SK-N-SH (cell line): ENCODE data around the gene RAB34. TPM values are rescaled to one million over a fixed set of nuclear protein-coding genes. Genes with fewer than 3 reads are reported as not detected.
"Not testable (repeated sequence)": the region's sequence is repeated elsewhere in the genome, so short reads cannot be mapped to it uniquely, and the experiment has no call there.

Experiments used
- CTCF ChIA-PET: fragments of 300-600, 350-600 bp; formaldehyde crosslinking; extraction: SDS; loops from one replicate; lab custom pipeline; 2021; lab: Yijun Ruan, JAX
- POLR2A ChIA-PET: fragments of 350-600 bp; sonication (Branson Sonifier 250); formaldehyde crosslinking; extraction: SDS; loops from one replicate; lab custom pipeline; 2020; ENCODE audit warnings: antibody characterized with exemption, inconsistent platforms; lab: Yijun Ruan, JAX
- DNase-seq: peaks from one replicate; pipeline ENCODE4 v3.0.0; 2012
- H2AFZ ChIP-seq: fragments of 200-600 bp; sonication (generic); 2 replicates; pipeline ENCODE4 v1.8.1; 2016; ENCODE audit warnings: antibody characterized with exemption, mild to moderate bottlenecking, low read depth
- H3F3A ChIP-seq: fragments of 200-600 bp; sonication (generic); replicated peaks from 2 replicates; pipeline ENCODE3; 2016; ENCODE audit warnings: antibody characterized with exemption, mild to moderate bottlenecking; ENCODE audit not compliant: insufficient read depth
- H3K27ac ChIP-seq, 2 experiments: fragments of 200-500 bp in 1 of 2; fragments of 200-600 bp in 1 of 2; sonication (Bioruptor generic) in 1 of 2; sonication (generic), shearing (Covaris generic) in 1 of 2; 2 replicates each; pipeline versions ENCODE4 v1.5.1 to v1.6.1; 2014 to 2016; ENCODE audit warnings: low read depth in 2 of 2, inconsistent platforms in 1 of 2, low read length in 1 of 2, mild to moderate bottlenecking in 1 of 2, mixed read lengths in 1 of 2
- H3K27me3 ChIP-seq: fragments of 200-600 bp; sonication (generic), shearing (Covaris generic); 2 replicates; pipeline ENCODE4 v1.6.1; 2016; ENCODE audit warnings: mixed run types; ENCODE audit not compliant: insufficient read depth
- H3K36me3 ChIP-seq, 2 experiments: fragments of 200-500 bp in 1 of 2; fragments of 200-600 bp in 1 of 2; sonication (Bioruptor generic) in 1 of 2; sonication (generic) in 1 of 2; replicated peaks in 1 of 2; 2 replicates each; pipeline versions ENCODE3 to v1.5.1; 2014 to 2016; ENCODE audit warnings: low read length in 1 of 2, mild to moderate bottlenecking in 1 of 2; ENCODE audit not compliant: insufficient read depth in 2 of 2, control insufficient read depth in 1 of 2
- H3K4me1 ChIP-seq, 2 experiments: fragments of 200-500 bp in 1 of 2; fragments of 200-600 bp in 1 of 2; sonication (Bioruptor generic) in 1 of 2; sonication (generic), shearing (Covaris generic) in 1 of 2; 2 replicates each; pipeline versions ENCODE4 v1.5.1 to v1.6.1; 2014 to 2016; ENCODE audit warnings: low read depth in 1 of 2, low read length in 1 of 2, mixed run types in 1 of 2; ENCODE audit not compliant: insufficient read depth in 2 of 2, control insufficient read depth in 1 of 2
- H3K4me2 ChIP-seq: fragments of 200-600 bp; sonication (generic), shearing (Covaris generic); 2 replicates; pipeline ENCODE4 v1.6.1; 2017; ENCODE audit warnings: mixed run types
- H3K4me3 ChIP-seq, 2 experiments: fragments of 200-500 bp in 1 of 2; fragments of 200-600 bp in 1 of 2; sonication (Bioruptor generic) in 1 of 2; sonication (generic), shearing (Covaris generic) in 1 of 2; 2 replicates each; pipeline versions ENCODE4 v1.5.1 to v1.8.1; 2014 to 2016; ENCODE audit warnings: low read depth in 2 of 2, inconsistent platforms in 1 of 2, low read length in 1 of 2, mild to moderate bottlenecking in 1 of 2, mixed read lengths in 1 of 2, moderate library complexity in 1 of 2
- H3K79me2 ChIP-seq: fragments of 200-600 bp; sonication (generic); 2 replicates; pipeline ENCODE4 v1.8.1; 2017; ENCODE audit warnings: mild to moderate bottlenecking; ENCODE audit not compliant: insufficient read depth
- H3K9ac ChIP-seq: fragments of 200-600 bp; sonication (generic); 2 replicates; pipeline ENCODE4 v1.6.1; 2017; ENCODE audit warnings: mixed run types
- H3K9me2 ChIP-seq: fragments of 200-600 bp; sonication (generic); 2 replicates; pipeline ENCODE4 v1.6.1; 2017; ENCODE audit warnings: mixed run types
- H3K9me3 ChIP-seq: fragments of 200-600 bp; sonication (generic); 2 replicates; pipeline ENCODE4 v1.6.1; 2017; ENCODE audit warnings: mixed run types, mild to moderate bottlenecking, moderate library complexity
- H4K20me1 ChIP-seq: fragments of 200-600 bp; sonication (generic); 2 replicates; pipeline ENCODE4 v1.6.1; 2017; ENCODE audit warnings: mild to moderate bottlenecking, mixed run types; ENCODE audit not compliant: insufficient read depth
- ELF1 ChIP-seq: IDR thresholded peaks from 2 replicates; pipeline ENCODE4 v1.4.0; 2012
- FOSL2 ChIP-seq: IDR thresholded peaks from 2 replicates; pipeline ENCODE4 v1.4.0; 2012; ENCODE audit warnings: low read depth, mild to moderate bottlenecking, moderate library complexity, borderline replicate concordance
- RCOR1 ChIP-seq: fragments of 150-350 bp; IDR thresholded peaks from 2 replicates; pipeline ENCODE4 v1.6.1; 2017; ENCODE audit warnings: antibody characterized with exemption, low read length
- SIN3A ChIP-seq: IDR thresholded peaks from 2 replicates; pipeline ENCODE4 v1.6.1; 2012; ENCODE audit warnings: low read depth, mild to moderate bottlenecking, low read length, moderate library complexity, borderline replicate concordance
- TEAD4 ChIP-seq: IDR thresholded peaks from 2 replicates; pipeline ENCODE4 v1.4.0; 2012; ENCODE audit warnings: mild to moderate bottlenecking, borderline replicate concordance; ENCODE audit not compliant: insufficient read depth
- USF2 ChIP-seq: fragments of 150-350 bp; IDR thresholded peaks from 2 replicates; pipeline ENCODE4 v1.6.1; 2017; ENCODE audit warnings: antibody characterized with exemption, low read length, low read depth, borderline replicate concordance
- WGBS: methylation state at CpG from one replicate; pipeline ENCODE4 v1.1.6; 2017; ENCODE audit warnings: low lambda C conversion rate; 5-methylcytosine and 5-hydroxymethylcytosine counted together
- polyA plus RNA-seq, 3 experiments: library from polyadenylated mRNA; depleted of rRNA; stranded (reverse); fragments of >200 nt; gene quantifications; 2 replicates each; pipeline ENCODE4 v1.2.3, GENCODE V29; 2012

Gene RAB34
- polyA plus RNA-seq, 1 of the 3 experiments (the other 2 are of a cell fraction), result 0.18 TPM

GRCh38 chr17:28737316-28737715, 19.6 kb upstream of the RAB34 start (continued):
- no peak for TF ChIP-seq FOSL2

- not testable (repeated sequence) for H3K4me2 ChIP-seq, H2AFZ ChIP-seq, H4K20me1 ChIP-seq, H3K36me3 ChIP-seq, H3K79me2 ChIP-seq, DNase-seq, H3K9me2 ChIP-seq, H3K27me3 ChIP-seq, H3K4me3 ChIP-seq, H3K4me1 ChIP-seq, H3K9me3 ChIP-seq, H3K9ac ChIP-seq, H3K27ac ChIP-seq, H3F3A ChIP-seq
- ChIA-PET POLR2A (interaction anchor here (0.8 kb wide), 1 partner anchor 7 kb away, joined by 3 read pairs; the partner anchor contains the start of gene TRAF4), CTCF (interaction anchor here (1.1 to 1.2 kb wide), 2 partner anchors 9 to 11 kb away, joined by 3 to 8 read pairs; partner anchors contain the start of gene TLCD1)
- 90% methylated on average over 7 of the region's 8 CpGs for WGBS
Measured at GRCh38 chr17:28735913-28736769, 18.5 kb upstream of the RAB34 start.

- no peak overlapping the region for H2AFZ ChIP-seq
- H3K4me1 ChIP-seq, result no peaks in the 10 kb centered on the region
- no peak overlapping the region for H3K4me3 ChIP-seq
- H4K20me1 ChIP-seq, result no peaks in the 10 kb centered on the region
- no peak for TF ChIP-seq ELF1
- TF ChIP-seq RCOR1, result no peak
- TF ChIP-seq SIN3A, result no peak
- TF ChIP-seq FOSL2, result 0 out of 2 replicates have a peak, but pooled peaks have one; percentile 7
- no peak for TF ChIP-seq TEAD4
- no peak for TF ChIP-seq USF2
- H3K4me2 ChIP-seq, result no peak overlapping the region
- no peak overlapping the region for H3K9ac ChIP-seq
- H3K9me3 ChIP-seq, result no peaks in the 10 kb centered on the region
- CTCF ChIA-PET, result interaction anchor here (1.1 to 1.2 kb wide), 3 partner anchors 9 to 14 kb away, joined by 3 to 8 read pairs (median 5); partner anchors contain the start of gene TLCD1
- WGBS, result 62% methylated on average over 4 of the region's 5 CpGs
- POLR2A ChIA-PET, result interaction anchor here (0.8 kb wide), 1 partner anchor 8 kb away, joined by 3 read pairs; the partner anchor contains the start of gene TRAF4
- H3K27ac ChIP-seq, result no peak overlapping the region
- no peaks in the 10 kb centered on the region for H3K36me3 ChIP-seq
- H3K27me3 ChIP-seq, result no peaks in the 10 kb centered on the region
- no peaks in the 10 kb centered on the region for H3F3A ChIP-seq
- DNase-seq, result no peak
- no peaks in the 10 kb centered on the region for H3K9me2 ChIP-seq
- H3K79me2 ChIP-seq, result no peaks in the 10 kb centered on the region
Measured at GRCh38 chr17:28735242-28735722, 17.6 kb upstream of the RAB34 start.
